Stomach (tissue), 9 donors: Measurements from ENCODE around the gene LBHD1. TPM values are rescaled to one million over a fixed set of nuclear protein-coding genes. Genes with fewer than 3 reads are reported as not detected.

ENCODE experiments used
- DNase-seq, 2 donors: peaks; one replicate each; pipeline versions ENCODE4 v3.0.0 to v3.0.0-alpha.2; 2013 to 2019
- H3K27ac ChIP-seq, 5 donors: fragments of 200-600 bp in 4 of 5; sonication (generic) in 4 of 5; one replicate each; pipeline ENCODE4 v1.5.1; 2013 to 2019; ENCODE audit warnings: mild to moderate bottlenecking in 1 of 5, moderate library complexity in 1 of 5
- H3K27me3 ChIP-seq, 3 donors: fragments of 200-600 bp; sonication (generic); one replicate each; pipeline ENCODE4 v1.5.1; 2017 to 2019; ENCODE audit warnings: mixed run types in 1 of 3
- H3K36me3 ChIP-seq, 4 donors: fragments of 200-600 bp; sonication (generic); 1 replicate in 3 of 4; 2 replicates in 1 of 4; pipeline ENCODE4 v1.5.1; 2016 to 2019
- H3K4me1 ChIP-seq, 4 donors: fragments of 200-600 bp; sonication (generic); one replicate each; pipeline ENCODE4 v1.5.1; 2016 to 2019
- H3K4me3 ChIP-seq, 4 donors: fragments of 200-600 bp; sonication (generic) in 3 of 4; one replicate each; pipeline ENCODE4 v1.5.1; 2016 to 2019; ENCODE audit warnings: mild to moderate bottlenecking in 1 of 4
- H3K9me3 ChIP-seq, 4 donors: fragments of 200-600 bp; sonication (generic); one replicate each; pipeline ENCODE4 v1.5.1; 2016 to 2019
- CTCF ChIP-seq, 7 experiments: fragments of 450-650 bp in 4 of 7; fragments of 200-600 bp in 3 of 7; sonication (generic) in 3 of 7; IDR thresholded peaks; one replicate each; pipeline ENCODE4 v1.5.1; 2016 to 2019; ENCODE audit warnings: antibody characterized with exemption in 7 of 7, control low read depth in 2 of 7, mild to moderate bottlenecking in 1 of 7
- EP300 ChIP-seq: sonication (generic); formaldehyde crosslinking; IDR thresholded peaks from one replicate; pipeline ENCODE4 v1.6.1; 2017; ENCODE audit warnings: antibody characterized with exemption
- POLR2A ChIP-seq, 4 donors: fragments of 450-650 bp; IDR thresholded peaks; one replicate each; pipeline ENCODE4 v1.6.1; 2016; ENCODE audit warnings: antibody characterized with exemption in 4 of 4, control low read depth in 2 of 4, mild to moderate bottlenecking in 1 of 4, moderate library complexity in 1 of 4
- POLR2AphosphoS5 ChIP-seq, 3 donors: sonication (generic); formaldehyde crosslinking; IDR thresholded peaks; one replicate each; pipeline ENCODE4 v1.6.1; 2016; ENCODE audit warnings: antibody characterized with exemption in 3 of 3
- WGBS, 5 donors: extraction: QIAGEN DNeasy Blood & Tissue Kit in 3 of 5; methylation state at CpG; one replicate each; pipeline versions ENCODE4 v1.1.5 to v1.1.7; 2013 to 2018; 5-methylcytosine and 5-hydroxymethylcytosine counted together
- intact Hi-C: fragments of 100-400 bp; cut with DNase I; formaldehyde crosslinking; loops from one replicate; pipeline ENCODE4 v1.15.1; 2023; ENCODE audit warnings: low total_unique reads
- polyA plus RNA-seq, 3 donors: library from polyadenylated mRNA; stranded (reverse); fragments of 200-250 nt; gene quantifications; one replicate each; pipeline ENCODE4 v1.2.3, GENCODE V29; 2013
- total RNA-seq, 5 donors: library from RNA; depleted of rRNA; stranded (reverse); fragments of >200 nt; gene quantifications; one replicate each; pipeline versions ENCODE4 v1.1.0 to v1.2.3, GENCODE V29; 2014 to 2016
- donor health status: healthy with polysubstance abuse.
- donor health status: Bipolar disorder and iron deficiency.
- donor health status: healthy.

LBHD1 gene
- total and polyA plus RNA-seq, 8 donors: 0.45 to 56.6 (median 6.2) TPM

DNA sequence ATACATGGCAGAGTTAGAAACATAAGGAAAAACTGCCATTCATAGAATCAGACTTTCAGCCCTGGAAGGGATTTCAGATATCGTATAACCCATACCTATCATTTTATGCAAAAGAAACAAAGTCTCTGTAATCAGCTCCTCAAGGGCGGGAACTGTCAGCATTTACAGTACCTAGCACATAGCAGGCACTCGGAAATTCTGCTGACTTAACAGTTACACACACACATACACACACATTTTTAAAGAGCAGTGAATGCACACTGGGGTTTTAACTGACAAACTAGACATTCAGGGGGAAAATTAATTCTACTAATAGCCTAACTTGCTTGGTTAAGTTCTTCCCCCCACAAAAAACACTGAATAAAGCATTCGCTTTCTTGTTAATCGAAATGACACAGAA, 44.1 kb upstream of the LBHD1 start:
- Histone ChIP-seq H3K4me3 (no peak overlapping the region), H3K9me3 (no peaks in the 10 kb centered on the region), H3K27me3 (no peaks in the 10 kb centered on the region), H3K27ac (peak overlapping the region in 2 of 5 donors; percentile 63 to 81), H3K4me1 (peaks cover 42 to 87% (median 60%) of the 10 kb centered on the region in 4 donors), H3K36me3 (peaks cover 91 to 99% (median 98%) of the 10 kb centered on the region in 4 donors)
- intact Hi-C loops: no loop called here
- TF ChIP-seq POLR2AphosphoS5 (IDR thresholded peaks at IDR 0.05) (no peak), CTCF (IDR thresholded peaks at IDR 0.05) (no peak), EP300 (no peak), POLR2A (IDR thresholded peaks at IDR 0.05) (no peak)
- no peak for DNase-seq
- 77 to 87% (median 81%) methylated on average over 5 of the region's 5 CpGs for WGBS, 5 donors

DNA sequence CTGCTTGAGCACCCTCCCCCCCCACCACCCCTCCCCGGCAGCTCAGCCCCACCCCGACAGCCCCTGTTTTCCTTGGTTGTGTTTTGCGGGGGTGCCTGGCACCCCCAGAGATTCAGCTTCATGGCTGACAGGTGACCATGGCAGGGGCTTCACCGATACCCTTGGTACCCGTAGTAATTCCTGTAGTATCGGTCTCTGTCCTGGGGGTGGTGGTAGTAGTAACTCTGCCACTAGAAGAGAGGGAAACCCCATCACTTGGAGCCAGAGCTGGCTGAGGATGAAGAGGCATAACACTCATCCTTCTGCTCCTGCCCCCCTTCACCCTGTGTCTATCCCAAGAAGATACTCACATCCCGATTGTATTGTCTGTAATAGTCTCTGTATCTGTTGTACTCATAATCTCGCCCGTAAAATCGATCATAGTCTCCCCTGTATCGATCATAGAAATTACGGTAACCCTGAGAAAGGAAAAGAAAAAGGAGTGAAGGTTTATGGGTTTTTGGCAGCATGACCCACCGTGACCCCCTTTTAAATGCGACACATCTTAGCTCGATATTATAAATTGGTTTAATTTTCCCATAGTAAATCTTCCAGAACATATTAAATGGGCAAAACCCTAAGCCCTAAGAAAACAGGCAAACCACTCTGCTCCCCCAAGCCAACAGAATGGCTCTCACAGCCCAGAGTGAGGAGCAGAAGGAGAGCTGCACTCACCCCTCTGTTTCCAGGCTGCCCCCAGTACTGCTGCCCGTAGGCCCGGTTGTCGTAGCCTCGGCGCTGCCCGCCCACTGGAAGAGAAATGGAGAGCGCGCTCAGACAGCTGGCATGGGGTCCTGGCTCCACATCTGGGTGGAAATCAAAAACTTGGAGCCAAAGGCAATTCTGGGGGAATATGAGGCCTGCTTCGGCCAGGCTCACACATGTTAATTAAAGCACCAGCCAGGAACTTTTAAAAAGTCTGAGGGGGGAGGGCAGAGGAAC, 43.4 kb upstream of the LBHD1 start:
- H3K4me1 ChIP-seq: peaks cover 43 to 95% (median 66%) of the 10 kb centered on the region in 4 donors
- WGBS, 5 donors: 87 to 91% (median 88%) methylated on average over 24 of the region's 24 CpGs
- no peaks in the 10 kb centered on the region for H3K27me3 ChIP-seq
- no peak for DNase-seq
- no peaks in the 10 kb centered on the region for H3K9me3 ChIP-seq
- H3K27ac ChIP-seq: peak overlapping the region; percentile 35 to 81 (median 63)
- H3K4me3 ChIP-seq: no peak overlapping the region
- no peak for TF ChIP-seq CTCF (IDR thresholded peaks at IDR 0.05)
- peaks cover 85 to 99% (median 98%) of the 10 kb centered on the region in 4 donors for H3K36me3 ChIP-seq
- intact Hi-C loops: no loop called here

- H3K36me3 ChIP-seq: peaks cover 64 to 80% (median 78%) of the 10 kb centered on the region in 4 donors
- TF ChIP-seq POLR2AphosphoS5 (IDR thresholded peaks at IDR 0.05) (peak in 1 of 3 donors; percentile 55), POLR2A (IDR thresholded peaks at IDR 0.05) (no peak)
- no peaks in the 10 kb centered on the region for H3K27me3 ChIP-seq
- H3K4me3 ChIP-seq: no peak overlapping the region
- intact Hi-C loops: no loop called here
- H3K27ac ChIP-seq: peak overlapping the region; percentile 43 to 81 (median 63)
- peak; percentile 60 to 77 for DNase-seq
- H3K9me3 ChIP-seq: no peaks in the 10 kb centered on the region
- 24 to 63% (median 38%) methylated on average over 2 of the region's 2 CpGs for WGBS, 5 donors
- H3K4me1 ChIP-seq: peaks cover 46 to 93% (median 69%) of the 10 kb centered on the region in 4 donors
Measured at GRCh38 chr11:62713343-62713742, 41.3 kb upstream of the LBHD1 start.

DNA sequence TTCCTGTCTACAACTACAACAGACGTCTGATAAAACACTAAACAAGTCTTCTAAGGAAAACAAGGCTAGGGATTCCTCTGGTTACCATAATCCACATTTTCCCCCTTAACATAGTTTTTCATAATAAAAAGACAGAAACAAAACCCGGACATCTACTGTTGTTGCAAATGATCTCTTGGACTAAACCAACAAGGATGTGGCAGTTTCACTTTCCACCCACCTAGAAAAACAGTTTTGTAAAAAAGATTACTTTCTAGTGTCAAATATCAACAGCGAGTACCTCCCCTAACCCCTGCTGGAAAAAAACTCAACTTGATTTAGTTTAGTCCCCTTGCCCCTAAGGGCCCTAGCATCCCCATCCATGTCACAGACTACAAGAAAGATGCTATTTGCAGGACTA, 40.8 kb upstream of the LBHD1 start:
- H3K27ac ChIP-seq: peak overlapping the region in 4 of 5 donors; percentile 61 to 81 (median 68)
- H3K4me1 ChIP-seq: peaks cover 42 to 93% (median 72%) of the 10 kb centered on the region in 4 donors
- no peak for DNase-seq
- H3K9me3 ChIP-seq: no peaks in the 10 kb centered on the region
- peaks cover 60 to 75% (median 73%) of the 10 kb centered on the region in 4 donors for H3K36me3 ChIP-seq
- no peaks in the 10 kb centered on the region for H3K27me3 ChIP-seq
- no peak for TF ChIP-seq EP300
- TF ChIP-seq POLR2A (IDR thresholded peaks at IDR 0.05): no peak
- no peak for TF ChIP-seq POLR2AphosphoS5 (IDR thresholded peaks at IDR 0.05)
- TF ChIP-seq CTCF (IDR thresholded peaks at IDR 0.05): no peak
- intact Hi-C loops: no loop called here
- no peak overlapping the region for H3K4me3 ChIP-seq
- 33 to 39% (median 35%) methylated on average over 3 of the region's 3 CpGs for WGBS, 5 donors
